A549 (cell line): Measurements from ENCODE around the gene MKNK1.

Source experiments
- CTCF ChIP-seq: fragments of >200 bp; sonication (Bioruptor Twin); formaldehyde crosslinking; IDR thresholded peaks from 3 replicates; pipeline ENCODE4 v1.5.1; 2016
- EP300 ChIP-seq, 2 experiments: fragments of >200 bp; sonication (Bioruptor Twin); formaldehyde crosslinking; IDR thresholded peaks; 2 replicates in 1 of 2; 3 replicates in 1 of 2; pipeline ENCODE4 v1.6.1; 2016 to 2017
- ESRRA ChIP-seq: fragments of 150-350 bp; IDR thresholded peaks from 2 replicates; pipeline ENCODE4 v1.6.1; 2014; ENCODE audit warnings: mild to moderate bottlenecking, low read length, borderline replicate concordance
- JUN ChIP-seq, 2 experiments: fragments of >200 bp; sonication (Bioruptor Twin); formaldehyde crosslinking; IDR thresholded peaks; 2 replicates in 1 of 2; 3 replicates in 1 of 2; pipeline ENCODE4 v1.6.1; 2016 to 2017
- KDM1A ChIP-seq: fragments of 200-600 bp; sonication (generic); IDR thresholded peaks from 2 replicates; pipeline ENCODE4 v1.6.1; 2016; ENCODE audit warnings: low read depth, mild to moderate bottlenecking
- RCOR1 ChIP-seq: fragments of 150-350 bp; IDR thresholded peaks from 2 replicates; pipeline ENCODE4 v1.6.1; 2014; ENCODE audit warnings: antibody characterized with exemption, low read length, low read depth
- REST ChIP-seq: fragments of 200-600 bp; sonication (generic); IDR thresholded peaks from 2 replicates; pipeline ENCODE4 v1.6.1; 2016; ENCODE audit warnings: antibody characterized with exemption, mild to moderate bottlenecking, moderate library complexity
- SMC3 ChIP-seq: fragments of >200 bp; sonication (Bioruptor Twin); formaldehyde crosslinking; IDR thresholded peaks from 3 replicates; pipeline ENCODE4 v1.6.1; 2018; ENCODE audit warnings: inconsistent platforms

GRCh38 chr1:46642115-46642680 is 38.1 kb upstream of the MKNK1 start:
- TF ChIP-seq CTCF (no peak), EP300 (IDR thresholded peaks at IDR 0.05) (no peak), KDM1A (no peak), REST (no peak), RCOR1 (no peak), ESRRA (no peak), JUN (IDR thresholded peaks at IDR 0.05) (no peak), SMC3 (no peak)
